SK-N-SH (cell line): ENCODE data around the gene FCER2.

ENCODE experiments used
- EZH2phosphoT487 ChIP-seq: fragments of 200-600 bp; sonication (generic); IDR thresholded peaks from 2 replicates; pipeline ENCODE4 v1.6.1; 2017; ENCODE audit warnings: low read depth, mixed run types, mild to moderate bottlenecking, antibody characterized with exemption, moderate library complexity, borderline replicate concordance
- FOSL2 ChIP-seq: IDR thresholded peaks from 2 replicates; pipeline ENCODE4 v1.4.0; 2012; ENCODE audit warnings: low read depth, mild to moderate bottlenecking, moderate library complexity, borderline replicate concordance
- FOXM1 ChIP-seq: IDR thresholded peaks from 2 replicates; pipeline ENCODE4 v1.4.0; 2012; ENCODE audit warnings: low read depth, mild to moderate bottlenecking
- JUND ChIP-seq: IDR thresholded peaks from 2 replicates; pipeline ENCODE4 v1.4.0; 2012
- POLR2AphosphoS5 ChIP-seq: IDR thresholded peaks from 2 replicates; pipeline ENCODE4 v1.6.1; 2012; ENCODE audit warnings: low read depth, low read length
- RAD21 ChIP-seq: IDR thresholded peaks from 2 replicates; pipeline ENCODE4 v1.6.1; 2012; ENCODE audit warnings: mild to moderate bottlenecking, low read length
- RFX5 ChIP-seq: IDR thresholded peaks from 2 replicates; pipeline ENCODE4 v1.6.1; 2012; ENCODE audit warnings: mild to moderate bottlenecking, improper control_type of control experiment, low read length
- SIN3A ChIP-seq: IDR thresholded peaks from 2 replicates; pipeline ENCODE4 v1.6.1; 2012; ENCODE audit warnings: low read depth, mild to moderate bottlenecking, low read length, moderate library complexity, borderline replicate concordance
- TF ChIP-seq, protein P1 (sequence below): IDR thresholded peaks from 2 replicates; pipeline ENCODE4 v1.4.0; 2012; ENCODE audit warnings: low read depth, borderline replicate concordance
- TF ChIP-seq, protein P2 (sequence below): fragments of 200-600 bp; sonication (generic); IDR thresholded peaks from 2 replicates; pipeline ENCODE4 v1.6.1; 2017; ENCODE audit warnings: antibody characterized with exemption, mild to moderate bottlenecking, moderate library complexity
- TF ChIP-seq, protein P3 (sequence below): IDR thresholded peaks from 2 replicates; pipeline ENCODE4 v1.6.1; 2012; ENCODE audit warnings: mild to moderate bottlenecking, low read depth, low read length, moderate library complexity

DNA sequence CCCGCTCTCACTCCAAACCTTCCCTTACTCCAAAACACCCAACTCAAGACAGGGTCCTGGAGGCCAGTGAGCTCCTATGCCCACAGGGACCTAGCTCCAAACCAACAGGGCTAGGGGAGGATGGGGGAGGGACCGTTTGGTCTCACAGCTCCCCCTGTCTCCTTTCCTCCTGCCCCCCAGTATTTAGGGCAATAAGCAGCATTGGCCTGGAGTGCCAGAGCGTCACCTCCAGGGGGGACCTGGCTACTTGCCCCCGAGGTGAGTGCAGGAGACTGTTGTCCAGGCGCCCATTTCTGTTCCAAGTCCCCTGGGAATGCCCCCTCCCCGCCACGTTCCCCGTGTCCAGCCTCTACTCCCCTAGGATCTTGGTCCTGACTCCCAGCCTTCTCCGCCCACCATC, 32.3 kb downstream of the FCER2 start:
- TF ChIP-seq, protein P1, sequence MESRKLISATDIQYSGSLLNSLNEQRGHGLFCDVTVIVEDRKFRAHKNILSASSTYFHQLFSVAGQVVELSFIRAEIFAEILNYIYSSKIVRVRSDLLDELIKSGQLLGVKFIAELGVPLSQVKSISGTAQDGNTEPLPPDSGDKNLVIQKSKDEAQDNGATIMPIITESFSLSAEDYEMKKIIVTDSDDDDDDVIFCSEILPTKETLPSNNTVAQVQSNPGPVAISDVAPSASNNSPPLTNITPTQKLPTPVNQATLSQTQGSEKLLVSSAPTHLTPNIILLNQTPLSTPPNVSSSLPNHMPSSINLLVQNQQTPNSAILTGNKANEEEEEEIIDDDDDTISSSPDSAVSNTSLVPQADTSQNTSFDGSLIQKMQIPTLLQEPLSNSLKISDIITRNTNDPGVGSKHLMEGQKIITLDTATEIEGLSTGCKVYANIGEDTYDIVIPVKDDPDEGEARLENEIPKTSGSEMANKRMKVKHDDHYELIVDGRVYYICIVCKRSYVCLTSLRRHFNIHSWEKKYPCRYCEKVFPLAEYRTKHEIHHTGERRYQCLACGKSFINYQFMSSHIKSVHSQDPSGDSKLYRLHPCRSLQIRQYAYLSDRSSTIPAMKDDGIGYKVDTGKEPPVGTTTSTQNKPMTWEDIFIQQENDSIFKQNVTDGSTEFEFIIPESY, result no peak
- TF ChIP-seq, protein P2, sequence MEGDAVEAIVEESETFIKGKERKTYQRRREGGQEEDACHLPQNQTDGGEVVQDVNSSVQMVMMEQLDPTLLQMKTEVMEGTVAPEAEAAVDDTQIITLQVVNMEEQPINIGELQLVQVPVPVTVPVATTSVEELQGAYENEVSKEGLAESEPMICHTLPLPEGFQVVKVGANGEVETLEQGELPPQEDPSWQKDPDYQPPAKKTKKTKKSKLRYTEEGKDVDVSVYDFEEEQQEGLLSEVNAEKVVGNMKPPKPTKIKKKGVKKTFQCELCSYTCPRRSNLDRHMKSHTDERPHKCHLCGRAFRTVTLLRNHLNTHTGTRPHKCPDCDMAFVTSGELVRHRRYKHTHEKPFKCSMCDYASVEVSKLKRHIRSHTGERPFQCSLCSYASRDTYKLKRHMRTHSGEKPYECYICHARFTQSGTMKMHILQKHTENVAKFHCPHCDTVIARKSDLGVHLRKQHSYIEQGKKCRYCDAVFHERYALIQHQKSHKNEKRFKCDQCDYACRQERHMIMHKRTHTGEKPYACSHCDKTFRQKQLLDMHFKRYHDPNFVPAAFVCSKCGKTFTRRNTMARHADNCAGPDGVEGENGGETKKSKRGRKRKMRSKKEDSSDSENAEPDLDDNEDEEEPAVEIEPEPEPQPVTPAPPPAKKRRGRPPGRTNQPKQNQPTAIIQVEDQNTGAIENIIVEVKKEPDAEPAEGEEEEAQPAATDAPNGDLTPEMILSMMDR, result no peak
- no peak for TF ChIP-seq RAD21
- TF ChIP-seq FOXM1, result no peak
- TF ChIP-seq JUND, result no peak
- no peak for TF ChIP-seq SIN3A
- TF ChIP-seq EZH2phosphoT487, result no peak
- TF ChIP-seq POLR2AphosphoS5, result no peak
- no peak for TF ChIP-seq FOSL2
- TF ChIP-seq RFX5, result no peak
- TF ChIP-seq, protein P3, sequence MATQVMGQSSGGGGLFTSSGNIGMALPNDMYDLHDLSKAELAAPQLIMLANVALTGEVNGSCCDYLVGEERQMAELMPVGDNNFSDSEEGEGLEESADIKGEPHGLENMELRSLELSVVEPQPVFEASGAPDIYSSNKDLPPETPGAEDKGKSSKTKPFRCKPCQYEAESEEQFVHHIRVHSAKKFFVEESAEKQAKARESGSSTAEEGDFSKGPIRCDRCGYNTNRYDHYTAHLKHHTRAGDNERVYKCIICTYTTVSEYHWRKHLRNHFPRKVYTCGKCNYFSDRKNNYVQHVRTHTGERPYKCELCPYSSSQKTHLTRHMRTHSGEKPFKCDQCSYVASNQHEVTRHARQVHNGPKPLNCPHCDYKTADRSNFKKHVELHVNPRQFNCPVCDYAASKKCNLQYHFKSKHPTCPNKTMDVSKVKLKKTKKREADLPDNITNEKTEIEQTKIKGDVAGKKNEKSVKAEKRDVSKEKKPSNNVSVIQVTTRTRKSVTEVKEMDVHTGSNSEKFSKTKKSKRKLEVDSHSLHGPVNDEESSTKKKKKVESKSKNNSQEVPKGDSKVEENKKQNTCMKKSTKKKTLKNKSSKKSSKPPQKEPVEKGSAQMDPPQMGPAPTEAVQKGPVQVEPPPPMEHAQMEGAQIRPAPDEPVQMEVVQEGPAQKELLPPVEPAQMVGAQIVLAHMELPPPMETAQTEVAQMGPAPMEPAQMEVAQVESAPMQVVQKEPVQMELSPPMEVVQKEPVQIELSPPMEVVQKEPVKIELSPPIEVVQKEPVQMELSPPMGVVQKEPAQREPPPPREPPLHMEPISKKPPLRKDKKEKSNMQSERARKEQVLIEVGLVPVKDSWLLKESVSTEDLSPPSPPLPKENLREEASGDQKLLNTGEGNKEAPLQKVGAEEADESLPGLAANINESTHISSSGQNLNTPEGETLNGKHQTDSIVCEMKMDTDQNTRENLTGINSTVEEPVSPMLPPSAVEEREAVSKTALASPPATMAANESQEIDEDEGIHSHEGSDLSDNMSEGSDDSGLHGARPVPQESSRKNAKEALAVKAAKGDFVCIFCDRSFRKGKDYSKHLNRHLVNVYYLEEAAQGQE, result no peak
